HG03432 (cell line): ENCODE measurements around the gene MPLKIP.
A peak's percentile ranks its signal among the peaks of the same experiment; 100 is the strongest.
"Not testable (repeated sequence)": the region's sequence is repeated elsewhere in the genome, so short reads cannot be mapped to it uniquely, and the experiment has no call there.

Experiments used
- ATAC-seq: cut with Tn5 transposase; IDR thresholded peaks from one replicate; pipeline ENCODE4 v1.9.1; 2021; ENCODE audit warnings: mild to moderate bottlenecking, moderate library complexity; ENCODE audit not compliant: unreplicated experiment

MPLKIP gene

GRCh38 chr7:40134428-40135316 is at the start of gene MPLKIP, which contains the start of gene SUGCT:
TSS of gene MPLKIP (minus strand) at chr7:40134622. CDS start at chr7:40134567, 55 bp downstream.
TSS of gene SUGCT (plus strand) at chr7:40135005.
- peak; percentile 91 for ATAC-seq

DNA sequence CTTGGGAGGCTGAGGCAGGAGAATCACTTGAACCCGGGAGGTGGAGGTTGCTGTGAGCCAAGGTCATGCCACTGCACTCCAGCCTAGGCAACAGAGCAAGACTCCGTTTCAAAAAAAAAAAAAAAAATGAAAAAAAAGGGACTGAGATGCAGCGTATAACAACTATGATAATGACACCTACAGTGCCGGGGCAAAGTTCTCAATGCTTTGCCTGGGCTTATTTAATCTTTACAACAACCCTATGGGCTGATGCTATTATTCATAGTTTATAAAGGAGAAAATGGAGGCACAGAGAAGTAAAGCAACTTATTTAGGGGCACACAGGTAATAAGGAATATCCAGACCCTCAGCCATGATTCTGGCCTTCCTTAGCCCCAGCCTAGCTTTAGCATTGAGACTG is 48.0 kb upstream of the MPLKIP start:
- no peak for ATAC-seq

DNA sequence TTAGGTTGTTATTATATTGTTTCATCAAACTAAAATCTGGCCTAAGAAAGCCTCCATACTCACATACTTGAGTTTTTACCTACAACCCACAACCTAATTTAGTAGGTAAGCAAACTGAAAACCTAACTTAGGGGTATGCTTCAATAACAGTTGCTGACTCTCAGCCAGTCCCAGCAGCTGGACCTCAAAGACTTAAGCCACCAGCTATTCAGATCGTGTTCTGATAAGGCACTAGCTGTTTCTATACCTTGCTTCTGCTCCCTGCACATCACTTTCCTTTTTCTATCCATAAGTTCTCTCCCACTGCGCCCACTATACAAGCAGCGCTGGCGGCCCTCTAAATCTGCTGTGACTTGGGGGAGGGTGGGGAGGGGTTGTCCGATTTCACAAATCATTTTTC is 42.6 kb upstream of the MPLKIP start:
- no peak for ATAC-seq

- no peak for ATAC-seq
Measured at GRCh38 chr7:40175725-40176510, 41.5 kb upstream of the MPLKIP start.

- ATAC-seq, result not testable (repeated sequence)
Measured at GRCh38 chr7:40175256-40175655, 40.8 kb upstream of the MPLKIP start.

DNA sequence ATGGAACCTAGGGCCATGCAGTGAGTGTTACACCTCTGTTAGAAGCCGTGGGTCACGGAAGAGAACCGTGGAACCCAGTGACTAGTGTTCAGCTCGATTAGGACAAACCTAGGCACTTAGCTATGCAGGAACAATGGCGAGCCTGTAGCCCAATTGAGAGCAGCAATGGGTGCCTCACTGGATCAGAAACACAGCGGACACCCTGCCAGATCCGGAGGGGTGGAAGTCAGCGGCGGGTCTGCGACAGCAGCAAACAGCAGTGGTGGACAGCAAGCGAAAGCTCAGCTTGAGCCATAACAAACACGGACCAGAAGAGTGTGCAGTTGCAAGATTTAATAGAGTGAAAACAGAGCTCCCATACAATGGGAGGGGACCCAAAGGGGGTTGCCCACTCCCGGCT is 38.7 kb upstream of the MPLKIP start:
- not testable (repeated sequence) for ATAC-seq

GRCh38 chr7:40168266-40168665 is 33.8 kb upstream of the MPLKIP start:
- not testable (repeated sequence) for ATAC-seq

GRCh38 chr7:40167291-40167690 is 32.9 kb upstream of the MPLKIP start:
- no peak for ATAC-seq

DNA sequence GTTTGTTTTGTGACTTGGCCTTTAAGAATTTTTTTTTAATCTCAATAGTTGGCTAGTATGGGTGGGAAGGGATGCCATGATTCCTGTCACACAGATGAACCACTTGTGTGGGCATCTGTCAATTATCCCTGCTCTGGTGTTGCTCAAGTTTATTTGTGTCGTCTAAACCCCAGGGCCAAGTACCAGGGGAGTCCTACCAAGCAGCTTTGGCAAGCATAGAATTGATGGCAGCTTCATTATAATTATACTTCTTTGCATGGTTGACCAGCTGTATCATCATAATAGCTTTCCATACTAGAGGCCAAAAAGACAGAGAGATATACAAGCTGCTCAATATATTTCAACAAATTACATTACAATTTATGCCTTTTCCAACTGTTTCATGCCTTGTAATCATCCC is 30.8 kb upstream of the MPLKIP start:
- ATAC-seq, result no peak

GRCh38 chr7:40162516-40162915 is 28.1 kb upstream of the MPLKIP start:
- no peak for ATAC-seq

- ATAC-seq, result no peak
Measured at GRCh38 chr7:40156988-40157387, 22.6 kb upstream of the MPLKIP start.

DNA sequence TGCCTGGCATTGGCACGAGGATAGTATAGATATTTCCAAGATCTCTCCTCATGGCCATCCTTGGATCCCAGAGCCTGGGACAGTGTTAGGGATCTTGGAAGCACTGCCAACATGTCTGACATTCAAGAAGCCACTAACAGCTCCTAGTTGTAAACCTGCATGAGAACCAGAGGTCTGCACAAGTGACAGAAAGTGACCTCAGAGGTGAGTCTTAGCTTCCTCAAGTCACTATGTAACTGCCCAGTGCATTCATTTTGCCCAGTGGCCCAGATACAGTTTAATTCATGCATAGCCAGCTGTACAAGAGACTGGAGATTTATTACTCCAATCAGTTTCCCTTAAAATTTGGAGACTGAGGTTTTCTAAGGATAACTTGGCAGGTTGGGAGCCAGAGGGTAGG is 17.1 kb upstream of the MPLKIP start:
- no peak for ATAC-seq

GRCh38 chr7:40148671-40149070 is 14.2 kb upstream of the MPLKIP start:
- ATAC-seq, result no peak

DNA sequence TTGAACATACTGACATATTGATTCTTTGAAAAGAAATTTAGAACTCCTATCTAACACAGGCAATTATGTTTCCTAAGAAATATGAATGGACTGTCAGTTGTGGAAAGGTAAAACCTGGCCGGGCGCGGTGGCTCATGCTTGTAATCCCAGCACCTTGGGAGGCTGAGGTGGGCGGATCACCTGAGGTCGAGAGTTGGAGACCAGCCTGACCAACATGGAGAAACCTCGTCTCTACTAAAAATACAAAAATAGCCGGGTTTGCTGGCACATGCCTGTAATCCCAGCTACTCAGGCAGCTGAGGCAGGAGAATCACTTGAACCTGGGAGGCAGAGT is 13.8 kb upstream of the MPLKIP start:
- not testable (repeated sequence) for ATAC-seq

GRCh38 chr7:40147371-40148246 is 13.2 kb upstream of the MPLKIP start:
- ATAC-seq, result no peak

- not testable (repeated sequence) for ATAC-seq
Measured at GRCh38 chr7:40145596-40146130, 11.2 kb upstream of the MPLKIP start.

DNA sequence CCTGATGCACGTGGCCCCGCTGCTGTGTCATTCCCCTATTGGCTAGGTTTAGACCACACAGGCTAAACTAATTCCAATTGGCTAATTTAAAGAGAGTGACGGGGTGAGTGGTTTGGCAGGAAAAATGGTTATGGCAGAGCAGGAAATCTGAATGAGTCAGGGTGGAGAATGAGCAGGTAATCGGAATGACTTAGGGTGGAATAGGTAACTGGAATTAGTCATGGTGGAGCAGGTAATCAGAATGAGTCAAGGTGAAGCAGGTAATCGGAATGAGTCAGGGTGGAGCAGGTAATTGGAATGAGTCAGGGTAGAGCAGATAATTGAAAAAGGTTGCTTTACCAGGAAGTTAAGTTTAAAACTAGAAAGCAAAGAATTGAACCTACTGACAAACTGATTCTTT is 7.5 kb upstream of the MPLKIP start:
- not testable (repeated sequence) for ATAC-seq

GRCh38 chr7:40139891-40140290 is 5.5 kb upstream of the MPLKIP start:
- ATAC-seq, result not testable (repeated sequence)

DNA sequence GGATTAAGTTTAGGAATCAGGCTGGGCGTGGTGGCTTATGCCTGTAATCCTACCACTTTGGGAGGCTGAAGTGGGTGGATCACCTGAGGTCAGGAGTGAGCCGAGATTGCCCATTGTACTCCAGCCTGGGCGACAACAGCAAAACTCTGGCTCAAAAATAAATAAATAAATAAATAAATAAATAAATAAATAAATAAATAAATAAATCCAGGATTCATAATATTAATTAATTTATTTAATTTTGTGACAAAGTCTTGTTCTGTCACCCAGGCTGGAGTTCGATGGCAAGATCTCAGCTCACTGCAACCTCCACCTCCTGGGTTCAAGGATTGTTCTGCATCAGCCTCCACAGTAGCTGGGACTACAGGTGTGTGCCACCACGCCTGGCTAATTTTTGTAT is 4.6 kb upstream of the MPLKIP start:
- no peak for ATAC-seq

- ATAC-seq, result no peak
Measured at GRCh38 chr7:40137563-40137962, 3.1 kb upstream of the MPLKIP start.

- ATAC-seq, result no peak
Measured at GRCh38 chr7:40135317-40135610, 842 bp upstream of the MPLKIP start.
